Fibroblast of the conjunctiva (primary cell): ENCODE results near the gene RSPH4A.
"Not testable (repeated sequence)": the region's sequence is repeated elsewhere in the genome, so short reads cannot be mapped to it uniquely, and the experiment has no call there.

Experiments used
- DNase-seq: peaks from one replicate; pipeline ENCODE4 v3.0.0-alpha.2; 2010; ENCODE audit warnings: low read depth

The RSPH4A gene

DNA sequence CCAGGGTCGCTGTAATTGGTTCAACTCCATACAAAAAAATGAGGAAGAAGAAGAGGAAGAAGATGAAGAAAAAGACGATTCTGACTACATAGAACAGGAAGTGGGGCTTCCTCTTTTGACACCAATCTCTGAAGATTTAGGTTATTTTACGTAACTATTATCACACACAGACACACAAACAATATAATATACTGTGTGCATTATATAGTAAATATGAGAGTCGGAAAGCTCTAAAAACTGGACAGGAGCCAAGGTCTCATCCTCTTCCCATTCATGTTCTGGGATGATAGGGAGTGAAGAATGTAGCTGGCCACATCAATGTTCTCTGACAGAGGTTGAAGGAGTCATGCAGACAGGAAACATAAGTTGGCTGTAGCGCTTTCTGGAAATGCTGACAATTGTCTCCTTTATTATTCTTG, 13.3 kb downstream of the RSPH4A start:
- no peak for DNase-seq

DNA sequence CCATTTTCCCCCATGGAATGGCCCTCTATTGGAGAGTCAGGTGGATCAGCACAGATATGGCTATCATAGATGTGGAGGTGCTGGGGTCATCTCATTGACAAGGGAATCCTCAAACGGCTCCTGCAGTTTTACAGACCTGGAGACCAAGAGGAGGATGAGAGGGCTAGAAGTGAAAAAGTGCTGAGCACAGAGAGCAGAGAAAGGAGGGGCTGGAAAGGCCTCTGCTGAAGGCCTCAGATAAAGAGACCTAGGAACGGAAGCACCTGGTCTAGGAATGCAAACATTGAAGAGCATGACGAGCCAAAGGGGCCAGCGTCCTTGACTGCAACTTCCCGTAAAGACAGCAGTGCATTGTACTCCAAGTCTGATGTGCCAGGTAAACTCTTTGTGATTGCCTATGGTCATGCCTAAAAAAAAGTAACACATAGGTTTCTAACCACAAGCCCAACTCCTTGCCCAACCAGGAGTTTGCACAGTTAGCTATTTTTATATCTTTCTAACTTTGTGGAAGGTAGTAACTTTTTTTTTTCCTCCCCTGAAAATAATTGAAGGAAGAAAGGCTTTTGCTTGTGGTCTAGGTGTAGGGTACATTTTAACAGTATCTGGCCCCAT, 15.2 kb downstream of the RSPH4A start:
- DNase-seq: no peak

DNA sequence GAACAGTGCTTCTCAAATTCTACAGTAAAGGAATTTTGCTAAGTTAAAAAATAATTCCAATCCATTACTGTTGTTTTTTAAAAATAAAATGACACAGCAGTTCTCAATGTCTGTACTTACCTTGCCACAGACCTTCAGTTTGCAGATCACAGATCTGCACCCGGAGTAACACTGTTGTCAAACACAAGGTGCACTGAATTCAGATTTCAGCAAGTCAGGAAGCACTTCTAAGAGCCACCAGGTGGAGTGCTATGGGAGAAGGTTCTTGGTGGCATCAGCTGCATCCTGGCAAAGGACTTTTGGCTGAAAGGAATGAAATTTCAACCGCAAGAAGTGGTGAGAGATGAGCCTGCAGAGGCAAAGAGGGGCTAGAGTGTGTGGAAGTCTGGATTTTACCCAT, 17.4 kb downstream of the RSPH4A start:
- no peak for DNase-seq

DNA sequence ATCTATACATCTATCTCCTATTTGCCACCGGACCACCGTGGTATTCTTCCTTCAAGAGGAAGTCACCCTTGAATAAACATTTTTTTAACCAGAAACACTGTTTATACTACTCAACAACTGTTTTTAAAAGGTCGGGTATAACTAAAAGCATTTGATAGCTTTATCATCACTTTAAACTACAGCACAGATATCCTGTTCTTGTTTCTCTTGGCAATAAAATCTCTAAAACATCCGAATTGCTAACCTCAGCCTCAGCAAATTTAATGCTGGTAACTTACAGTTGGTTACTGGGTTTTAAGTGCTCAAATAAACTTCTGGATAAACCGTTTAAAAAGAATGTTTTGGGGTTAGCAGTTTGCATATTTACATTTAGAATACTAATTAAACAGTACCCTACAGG, 31.9 kb downstream of the RSPH4A start:
- no peak for DNase-seq

DNA sequence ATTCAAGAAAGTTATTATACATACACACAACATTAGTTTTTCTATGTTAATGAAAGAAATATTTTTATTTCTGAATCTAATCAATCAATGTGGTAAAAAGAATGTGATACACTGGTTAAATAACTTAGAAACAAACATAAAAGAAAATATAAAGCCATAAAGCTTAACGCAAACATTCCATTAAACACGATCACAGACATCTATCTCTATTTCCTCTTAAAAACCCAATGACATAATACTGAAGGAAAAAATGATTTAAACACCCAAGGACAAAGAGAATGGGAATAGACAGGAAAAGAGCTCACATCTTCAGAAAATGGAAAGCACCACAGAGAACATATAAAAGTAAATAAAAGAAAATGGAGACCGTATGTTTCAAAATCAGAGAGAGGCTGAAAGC, 32.9 kb downstream of the RSPH4A start:
- DNase-seq: no peak

DNA sequence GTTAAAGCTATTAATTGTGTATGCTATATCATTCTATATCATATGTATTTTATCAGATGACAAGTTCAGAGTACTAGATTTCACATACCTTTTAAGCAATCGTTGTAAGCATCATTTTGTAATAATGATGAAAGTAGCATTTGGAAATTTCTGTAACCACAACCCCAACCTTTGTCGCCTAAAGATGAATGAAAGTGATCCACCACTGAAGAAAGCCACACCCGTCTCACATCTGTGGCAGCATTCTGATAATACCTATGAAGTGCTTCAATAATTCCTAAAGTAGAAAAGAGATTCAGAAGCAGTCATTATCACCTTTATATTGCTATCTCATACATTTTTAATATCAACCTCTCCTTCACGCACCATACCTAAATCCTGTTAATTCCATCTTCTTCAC, 35.6 kb downstream of the RSPH4A start:
- no peak for DNase-seq

DNA sequence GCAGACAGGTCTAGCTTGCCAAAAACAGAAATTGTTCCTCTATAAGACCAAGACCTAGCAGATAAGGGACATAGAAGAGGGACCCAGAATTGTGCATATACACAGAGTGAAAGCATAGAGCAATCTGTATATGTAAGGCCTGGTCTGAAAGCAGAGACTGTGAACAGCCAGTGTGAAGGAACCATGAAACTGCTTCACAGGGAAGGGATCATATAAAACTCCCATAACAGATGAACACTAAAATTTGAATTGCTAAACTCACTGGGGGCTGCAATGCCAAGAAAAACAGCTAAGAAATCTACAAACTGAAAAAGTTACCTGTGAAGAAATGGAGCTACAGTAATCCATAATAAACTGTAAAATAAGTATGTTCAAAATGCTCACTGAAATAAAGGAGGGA, 45.3 kb downstream of the RSPH4A start:
- DNase-seq: no peak

DNA sequence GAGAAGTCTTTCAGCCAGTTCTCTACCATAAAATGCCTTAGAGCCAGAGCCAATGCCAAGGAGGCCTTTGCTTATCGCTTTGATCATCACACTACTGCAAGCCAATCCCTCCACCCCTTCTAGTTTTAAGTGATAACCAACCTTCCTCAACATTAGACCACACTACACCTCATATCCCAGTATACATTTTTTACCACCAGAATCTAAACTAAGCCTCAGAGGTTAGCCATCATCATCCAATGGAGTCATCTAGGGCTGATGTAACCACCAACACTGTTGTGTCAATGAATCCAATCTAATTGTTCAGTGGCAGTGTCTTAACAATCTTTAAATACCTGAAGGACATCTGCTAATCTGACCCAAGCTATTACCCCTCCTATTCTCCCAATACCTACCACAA, 45.9 kb downstream of the RSPH4A start:
- no peak for DNase-seq

DNA sequence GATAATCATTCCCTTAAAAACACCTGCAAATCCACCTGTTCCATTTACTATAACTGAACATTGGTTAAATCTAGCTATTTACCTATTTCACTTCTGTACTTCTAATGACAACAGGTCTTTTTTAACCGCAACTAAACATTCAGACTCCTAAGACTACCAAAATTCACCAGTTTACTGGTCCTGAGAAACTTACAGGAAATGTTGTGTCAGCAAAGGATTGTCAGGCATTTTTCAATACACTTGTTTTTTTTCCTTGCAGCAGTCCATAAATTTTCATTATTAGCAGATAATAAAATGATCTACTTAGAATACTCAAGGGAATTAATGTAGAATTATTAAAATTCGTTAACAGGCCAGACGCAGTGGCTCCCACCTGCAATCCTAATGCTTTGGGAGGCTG, 47.0 kb downstream of the RSPH4A start:
- no peak for DNase-seq

DNA sequence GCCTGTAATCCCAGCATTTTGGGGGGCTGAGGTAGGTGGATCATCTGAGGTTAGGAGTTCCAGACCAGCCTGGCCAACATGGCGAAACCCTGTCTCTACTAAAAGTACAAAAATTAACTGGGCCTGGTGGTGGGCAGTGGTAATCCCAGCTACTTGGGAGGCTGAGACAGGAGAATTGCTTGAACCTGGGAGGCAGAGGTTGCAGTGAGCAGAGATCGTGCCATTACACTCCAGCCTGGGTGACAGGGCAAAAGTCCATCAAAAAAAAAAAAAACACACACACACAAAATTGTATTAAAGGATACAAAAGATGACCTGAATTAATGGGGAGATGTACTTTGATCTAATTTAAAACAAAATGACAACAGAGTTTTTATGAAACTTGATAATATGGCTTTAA, 47.9 kb downstream of the RSPH4A start:
- DNase-seq: not testable (repeated sequence)

DNA sequence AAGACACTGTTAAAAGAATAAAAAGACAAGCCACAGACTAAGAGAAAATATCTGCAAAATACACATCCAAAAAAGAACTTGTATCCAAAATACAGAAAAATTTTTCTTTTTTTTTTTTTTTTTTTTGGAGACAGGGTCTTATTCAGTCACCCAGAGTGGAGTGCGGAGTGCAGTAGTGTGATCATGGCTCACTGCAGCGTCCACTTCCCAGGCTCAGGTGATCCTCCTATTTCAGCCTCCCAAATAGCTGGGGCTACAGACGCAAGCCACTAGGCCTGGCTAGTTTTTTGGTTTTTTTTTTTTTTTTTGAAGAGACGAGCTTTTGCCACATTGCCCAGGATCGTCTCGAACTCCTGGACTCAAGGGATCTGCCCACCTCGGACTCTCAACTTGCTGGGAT, 49.2 kb downstream of the RSPH4A start:
- no peak for DNase-seq

DNA sequence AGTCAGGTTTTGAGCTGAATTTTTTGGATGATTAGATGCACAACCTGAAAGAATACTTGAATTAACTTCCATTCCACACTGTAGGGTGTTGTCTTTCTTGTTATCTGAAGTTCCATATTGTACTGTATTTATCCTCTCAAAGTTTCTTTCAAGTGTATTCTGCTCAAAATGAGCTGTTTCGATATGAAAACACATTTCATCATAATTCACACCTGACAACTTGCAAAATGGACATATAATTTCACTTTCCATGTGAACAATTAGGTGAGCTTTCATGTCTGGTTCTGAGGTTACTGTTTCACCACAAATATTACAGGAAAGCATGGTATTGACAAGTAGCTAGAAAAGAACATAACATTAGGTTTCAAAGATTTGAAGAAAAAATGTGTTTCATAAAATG, 50.6 kb downstream of the RSPH4A start:
- no peak for DNase-seq

DNA sequence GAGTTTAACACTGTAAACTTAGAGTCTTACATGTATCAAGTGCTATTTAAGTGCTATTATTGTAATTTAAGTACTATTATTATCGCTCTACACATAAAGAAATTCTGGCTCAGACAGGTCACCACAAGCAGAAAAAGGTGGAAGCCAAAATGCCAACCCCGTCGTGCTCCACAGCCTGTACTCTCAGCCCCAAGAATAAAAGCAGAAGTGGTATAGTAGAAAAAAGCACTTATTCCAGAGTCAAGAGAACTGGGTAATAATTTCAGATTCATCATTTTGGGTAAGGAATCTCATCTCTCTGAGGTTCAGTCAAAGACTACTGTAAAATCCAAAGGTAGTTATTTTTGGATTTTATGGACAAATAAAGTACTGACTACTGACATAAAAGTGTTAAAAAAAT, 51.3 kb downstream of the RSPH4A start:
- no peak for DNase-seq

DNA sequence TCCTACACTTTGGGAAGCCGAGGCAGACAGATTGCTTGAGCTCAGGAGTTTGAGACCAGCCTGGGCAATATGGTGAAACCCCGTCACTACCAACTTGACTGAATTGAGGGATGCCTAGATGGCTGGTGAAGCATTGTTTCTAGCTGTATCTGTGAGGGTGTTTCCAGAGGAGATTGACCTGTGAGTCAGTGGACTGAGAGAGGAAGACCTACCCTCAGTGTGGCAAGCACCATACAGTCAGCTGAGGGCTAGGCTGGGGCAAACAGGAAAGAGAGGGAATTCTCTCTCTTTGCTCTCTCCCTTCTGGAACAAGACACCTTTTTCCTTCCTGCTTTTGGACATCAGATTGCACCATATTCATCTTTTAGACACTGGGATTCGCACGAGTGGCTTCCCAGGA, 56.0 kb downstream of the RSPH4A start:
- DNase-seq: no peak

DNA sequence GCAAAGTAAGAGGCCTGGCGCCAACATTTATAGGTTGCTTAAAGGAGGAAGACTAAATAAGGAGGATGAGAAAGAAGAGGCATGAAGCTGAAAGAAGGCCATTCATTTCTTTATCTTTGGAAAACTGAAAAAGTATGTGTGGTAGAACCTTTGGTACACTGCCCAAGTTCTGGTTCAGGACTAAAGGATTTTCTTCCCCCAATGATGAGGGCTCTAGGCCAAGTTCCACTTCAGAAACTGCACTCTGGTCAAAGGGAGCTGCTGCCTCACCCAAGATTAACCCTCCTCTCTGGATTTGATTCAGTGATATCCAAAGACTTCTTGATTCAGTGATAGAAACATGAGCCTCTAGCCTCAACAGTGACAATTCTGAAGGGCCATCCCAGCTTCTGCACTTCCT, 59.7 kb downstream of the RSPH4A start:
- DNase-seq: no peak

DNA sequence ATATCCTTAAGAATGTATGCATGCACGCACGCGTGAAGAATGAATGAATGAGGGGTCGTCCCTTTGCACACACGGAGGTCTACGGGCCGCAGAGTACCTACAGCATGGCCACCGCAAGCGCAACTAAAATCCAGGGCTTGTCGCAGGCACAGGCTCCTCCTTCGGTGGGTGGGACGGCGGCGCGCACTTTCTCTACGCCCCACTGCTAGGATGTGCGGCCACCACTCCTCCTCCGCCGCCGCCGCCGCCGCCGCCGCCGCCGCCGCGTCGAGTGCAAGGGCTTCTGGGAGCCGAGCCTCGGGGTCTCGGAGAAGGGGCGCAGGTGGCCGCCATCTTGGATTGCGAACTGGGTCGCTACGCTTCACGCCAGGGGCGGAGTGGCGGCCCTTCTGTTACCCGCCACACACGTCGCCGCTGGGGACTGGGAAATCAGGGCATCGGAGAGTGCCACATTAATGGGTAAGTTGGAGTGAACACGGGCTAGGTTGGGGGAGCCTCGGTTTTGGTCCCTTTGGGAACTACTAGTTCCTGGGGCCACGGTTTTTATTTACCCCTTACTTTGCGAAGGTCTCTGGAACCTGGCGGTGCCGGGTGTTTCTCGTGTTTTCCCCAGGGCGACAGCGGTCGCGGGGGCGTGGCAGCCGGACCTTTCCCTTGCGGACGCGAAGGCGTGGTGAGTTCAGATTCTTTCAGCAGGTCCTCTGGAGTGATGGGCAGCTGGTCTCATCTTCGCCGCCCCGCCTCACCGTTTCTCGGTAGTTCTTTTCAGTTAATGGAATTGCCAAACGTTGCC, 64.8 kb downstream of the RSPH4A start, which contains the start of gene KPNA5:
Gene KPNA5 (plus strand): TSS at position 332 of the 793 bp plus-strand sequence. CDS start 124 bp downstream, at position 456.
- peak; percentile 79 for DNase-seq

DNA sequence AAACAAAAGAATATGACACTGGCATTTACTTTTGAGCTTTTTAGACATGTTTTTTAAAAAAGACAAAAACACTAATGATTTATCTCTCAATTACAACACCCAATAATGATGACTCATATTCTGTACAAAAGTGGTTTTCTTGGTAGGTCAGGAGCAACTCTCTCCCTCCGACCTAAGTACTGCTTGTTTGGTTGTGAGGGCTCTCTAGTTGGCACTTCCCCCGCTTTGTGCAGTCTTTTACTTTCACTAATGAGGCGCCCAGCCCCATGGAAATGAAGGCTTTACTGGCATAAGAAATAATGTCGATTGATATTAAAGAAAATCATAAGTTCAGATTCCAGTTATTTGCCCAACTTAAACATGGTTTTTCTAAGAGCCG, 66.0 kb downstream of the RSPH4A start:
- DNase-seq: no peak
